Liver (tissue), 9 donors: ENCODE data around the gene USP15. TPM values are rescaled to one million over a fixed set of nuclear protein-coding genes. Genes with fewer than 3 reads are reported as not detected.

Experiments used
- DNase-seq: peaks from one replicate; pipeline ENCODE4 v3.0.0-alpha.2; 2017; ENCODE audit warnings: low spot score
- H3K27ac ChIP-seq, 2 donors: one replicate each; pipeline ENCODE4 v1.7.0; 2013; ENCODE audit warnings: inconsistent platforms in 2 of 2, low read length in 2 of 2, control low read depth in 1 of 2, low read depth in 1 of 2, mild to moderate bottlenecking in 1 of 2
- H3K27me3 ChIP-seq, 4 donors: one replicate each; pipeline versions ENCODE4 v1.6.1 to v1.7.0; 2013; ENCODE audit warnings: low read length in 3 of 4, inconsistent platforms in 1 of 4, mild to moderate bottlenecking in 1 of 4, moderate library complexity in 1 of 4; ENCODE audit not compliant: control insufficient read depth in 4 of 4, insufficient read depth in 4 of 4
- H3K36me3 ChIP-seq, 4 donors: one replicate each; pipeline versions ENCODE4 v1.6.1 to v1.7.0; 2013; ENCODE audit warnings: low read length in 3 of 4, mild to moderate bottlenecking in 3 of 4, low read depth in 1 of 4, moderate library complexity in 1 of 4; ENCODE audit not compliant: control insufficient read depth in 4 of 4, insufficient read depth in 3 of 4
- H3K4me1 ChIP-seq, 4 donors: one replicate each; pipeline versions ENCODE4 v1.6.1 to v1.7.0; 2013; ENCODE audit warnings: low read length in 3 of 4, mild to moderate bottlenecking in 3 of 4, moderate library complexity in 1 of 4; ENCODE audit not compliant: control insufficient read depth in 4 of 4, insufficient read depth in 4 of 4
- H3K4me3 ChIP-seq, 3 donors: one replicate each; pipeline versions ENCODE4 v1.6.1 to v1.7.0; 2013; ENCODE audit warnings: low read length in 3 of 3, control low read depth in 1 of 3, low read depth in 1 of 3, mild to moderate bottlenecking in 1 of 3
- H3K9ac ChIP-seq, 2 donors: one replicate each; pipeline ENCODE4 v1.7.0; 2013; ENCODE audit warnings: low read length in 2 of 2, mild to moderate bottlenecking in 2 of 2, moderate library complexity in 2 of 2, control low read depth in 1 of 2, low read depth in 1 of 2
- H3K9me3 ChIP-seq, 4 donors: one replicate each; pipeline versions ENCODE4 v1.6.1 to v1.7.0; 2013; ENCODE audit warnings: low read length in 3 of 4; ENCODE audit not compliant: control insufficient read depth in 4 of 4
- FOXA1 ChIP-seq: IDR thresholded peaks from 2 replicates; pipeline ENCODE4 v1.6.1; 2016; ENCODE audit warnings: antibody characterized with exemption
- FOXA2 ChIP-seq: IDR thresholded peaks from 2 replicates; pipeline ENCODE4 v1.6.1; 2016; ENCODE audit warnings: antibody characterized with exemption
- HNF4A ChIP-seq, 2 donors: conservative IDR thresholded peaks; 2 replicates each; pipeline ENCODE4 v1.6.1; 2016; ENCODE audit warnings: antibody characterized with exemption in 2 of 2, mild to moderate bottlenecking in 2 of 2
- HNF4G ChIP-seq: IDR thresholded peaks from 2 replicates; pipeline ENCODE4 v1.6.1; 2016; ENCODE audit warnings: antibody characterized with exemption
- JUND ChIP-seq, 2 donors: IDR thresholded peaks; 2 replicates each; pipeline ENCODE4 v1.6.1; 2016; ENCODE audit warnings: antibody characterized with exemption in 2 of 2
- NR2F2 ChIP-seq: IDR thresholded peaks from 2 replicates; pipeline ENCODE4 v1.6.1; 2016; ENCODE audit warnings: antibody characterized with exemption
- RAD21 ChIP-seq, 2 donors: IDR thresholded peaks; 2 replicates each; pipeline ENCODE4 v1.6.1; 2016; ENCODE audit warnings: antibody characterized with exemption in 2 of 2, mild to moderate bottlenecking in 2 of 2
- RXRA ChIP-seq, 2 donors: IDR thresholded peaks; 2 replicates each; pipeline ENCODE4 v1.6.1; 2017 to 2018; ENCODE audit warnings: antibody characterized with exemption in 2 of 2, mild to moderate bottlenecking in 1 of 2
- YY1 ChIP-seq: IDR thresholded peaks from 2 replicates; pipeline ENCODE4 v1.6.1; 2016; ENCODE audit warnings: antibody characterized with exemption, mild to moderate bottlenecking
- WGBS: extraction: QIAGEN DNeasy Blood & Tissue Kit; methylation state at CpG from one replicate; pipeline ENCODE4 v1.1.7; 2013; 5-methylcytosine and 5-hydroxymethylcytosine counted together
- polyA plus RNA-seq, 2 donors: library from polyadenylated mRNA; stranded (reverse) in 1 of 2; unstranded in 1 of 2; fragments of 200-250 nt in 1 of 2; fragments of >200 nt in 1 of 2; fragmentation: Nextera tagmentation in 1 of 2; extraction: Ambion mirVana in 1 of 2; gene quantifications; one replicate each; pipeline versions ENCODE4 v1.2.1 to v1.2.3, GENCODE V29; 2013 to 2015
- total RNA-seq, 2 donors: library from RNA; depleted of rRNA; stranded (reverse); fragments of >200 nt; gene quantifications; one replicate each; pipeline ENCODE4 v1.2.3, GENCODE V29; 2014
- TF ChIP-seq, protein P1 (sequence below): IDR thresholded peaks from 2 replicates; pipeline ENCODE4 v1.6.1; 2016; ENCODE audit warnings: antibody characterized with exemption, mild to moderate bottlenecking
- TF ChIP-seq, protein P2 (sequence below): IDR thresholded peaks from 2 replicates; pipeline ENCODE4 v1.6.1; 2016; ENCODE audit warnings: antibody characterized with exemption
- TF ChIP-seq, protein P3 (sequence below): fragments of 150-350 bp; IDR thresholded peaks from 2 replicates; pipeline ENCODE4 v1.5.1; 2017; ENCODE audit warnings: improper control_type of control experiment, low read depth, low read length; ENCODE audit not compliant: missing input control
- donor health status: healthy.
- donor health status: healthy.
- donor health status: healthy.
- donor health status: healthy.
- donor health status: healthy.

Gene USP15
- total and polyA plus RNA-seq, 4 donors: 16.6 to 188 (median 56.5) TPM

GRCh38 chr12:62285284-62285683 lies 25.1 kb downstream of the USP15 start:
- Histone ChIP-seq H3K27me3 (no peaks in the 10 kb centered on the region), H3K36me3 (no peaks in the 10 kb centered on the region), H3K9me3 (no peaks in the 10 kb centered on the region), H3K27ac (no peak overlapping the region), H3K9ac (no peak overlapping the region), H3K4me1 (peaks cover 3 to 7% (median 6%) of the 10 kb centered on the region in 4 donors), H3K4me3 (no peak overlapping the region)
- 99% methylated on average over 1 of the region's 1 CpG for WGBS
- DNase-seq: no peak
- TF ChIP-seq, protein P1, sequence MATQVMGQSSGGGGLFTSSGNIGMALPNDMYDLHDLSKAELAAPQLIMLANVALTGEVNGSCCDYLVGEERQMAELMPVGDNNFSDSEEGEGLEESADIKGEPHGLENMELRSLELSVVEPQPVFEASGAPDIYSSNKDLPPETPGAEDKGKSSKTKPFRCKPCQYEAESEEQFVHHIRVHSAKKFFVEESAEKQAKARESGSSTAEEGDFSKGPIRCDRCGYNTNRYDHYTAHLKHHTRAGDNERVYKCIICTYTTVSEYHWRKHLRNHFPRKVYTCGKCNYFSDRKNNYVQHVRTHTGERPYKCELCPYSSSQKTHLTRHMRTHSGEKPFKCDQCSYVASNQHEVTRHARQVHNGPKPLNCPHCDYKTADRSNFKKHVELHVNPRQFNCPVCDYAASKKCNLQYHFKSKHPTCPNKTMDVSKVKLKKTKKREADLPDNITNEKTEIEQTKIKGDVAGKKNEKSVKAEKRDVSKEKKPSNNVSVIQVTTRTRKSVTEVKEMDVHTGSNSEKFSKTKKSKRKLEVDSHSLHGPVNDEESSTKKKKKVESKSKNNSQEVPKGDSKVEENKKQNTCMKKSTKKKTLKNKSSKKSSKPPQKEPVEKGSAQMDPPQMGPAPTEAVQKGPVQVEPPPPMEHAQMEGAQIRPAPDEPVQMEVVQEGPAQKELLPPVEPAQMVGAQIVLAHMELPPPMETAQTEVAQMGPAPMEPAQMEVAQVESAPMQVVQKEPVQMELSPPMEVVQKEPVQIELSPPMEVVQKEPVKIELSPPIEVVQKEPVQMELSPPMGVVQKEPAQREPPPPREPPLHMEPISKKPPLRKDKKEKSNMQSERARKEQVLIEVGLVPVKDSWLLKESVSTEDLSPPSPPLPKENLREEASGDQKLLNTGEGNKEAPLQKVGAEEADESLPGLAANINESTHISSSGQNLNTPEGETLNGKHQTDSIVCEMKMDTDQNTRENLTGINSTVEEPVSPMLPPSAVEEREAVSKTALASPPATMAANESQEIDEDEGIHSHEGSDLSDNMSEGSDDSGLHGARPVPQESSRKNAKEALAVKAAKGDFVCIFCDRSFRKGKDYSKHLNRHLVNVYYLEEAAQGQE: no peak
- no peak for TF ChIP-seq FOXA1
- TF ChIP-seq JUND (IDR thresholded peaks at IDR 0.05): no peak
- TF ChIP-seq RAD21 (IDR thresholded peaks at IDR 0.05): no peak
- no peak for TF ChIP-seq HNF4G
- no peak for TF ChIP-seq FOXA2
- TF ChIP-seq RXRA (IDR thresholded peaks at IDR 0.05): no peak
- TF ChIP-seq, protein P2, sequence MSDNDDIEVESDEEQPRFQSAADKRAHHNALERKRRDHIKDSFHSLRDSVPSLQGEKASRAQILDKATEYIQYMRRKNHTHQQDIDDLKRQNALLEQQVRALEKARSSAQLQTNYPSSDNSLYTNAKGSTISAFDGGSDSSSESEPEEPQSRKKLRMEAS: no peak

- 93% methylated on average over 5 of the region's 5 CpGs for WGBS
These were observed 28.1 kb downstream of the USP15 start for GRCh38 chr12:62288328-62288727.

DNA sequence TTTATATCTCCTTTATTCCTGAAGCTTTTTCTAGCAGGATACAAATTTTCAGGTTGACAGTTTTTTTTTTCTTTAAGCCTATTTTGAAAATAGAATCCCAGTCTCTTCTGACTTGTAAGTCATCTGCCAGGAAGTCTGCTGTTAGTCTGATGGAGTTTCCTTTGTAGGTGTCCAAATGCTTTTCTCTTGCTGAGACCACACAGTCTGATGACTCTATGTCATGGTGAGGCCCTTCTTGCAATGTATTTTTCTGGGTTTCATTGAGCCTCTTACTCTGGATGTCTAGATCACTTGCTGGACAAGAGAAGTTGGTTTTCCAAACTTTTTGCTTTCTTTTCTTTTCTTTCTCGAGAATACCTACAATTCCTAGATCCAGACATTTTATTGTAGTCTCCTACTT lies 30.6 kb downstream of the USP15 start:
- 92% methylated on average over 1 of the region's 1 CpG for WGBS
- Histone ChIP-seq H3K4me1 (peaks cover 0 to 4% (median 2%) of the 10 kb centered on the region in 4 donors), H3K4me3 (no peak overlapping the region), H3K9me3 (no peaks in the 10 kb centered on the region), H3K27me3 (no peaks in the 10 kb centered on the region), H3K27ac (no peak overlapping the region), H3K36me3 (peaks cover 4 to 12% (median 8%) of the 10 kb centered on the region in 4 donors), H3K9ac (no peak overlapping the region)
- no peak for TF ChIP-seq NR2F2
- TF ChIP-seq, protein P3, sequence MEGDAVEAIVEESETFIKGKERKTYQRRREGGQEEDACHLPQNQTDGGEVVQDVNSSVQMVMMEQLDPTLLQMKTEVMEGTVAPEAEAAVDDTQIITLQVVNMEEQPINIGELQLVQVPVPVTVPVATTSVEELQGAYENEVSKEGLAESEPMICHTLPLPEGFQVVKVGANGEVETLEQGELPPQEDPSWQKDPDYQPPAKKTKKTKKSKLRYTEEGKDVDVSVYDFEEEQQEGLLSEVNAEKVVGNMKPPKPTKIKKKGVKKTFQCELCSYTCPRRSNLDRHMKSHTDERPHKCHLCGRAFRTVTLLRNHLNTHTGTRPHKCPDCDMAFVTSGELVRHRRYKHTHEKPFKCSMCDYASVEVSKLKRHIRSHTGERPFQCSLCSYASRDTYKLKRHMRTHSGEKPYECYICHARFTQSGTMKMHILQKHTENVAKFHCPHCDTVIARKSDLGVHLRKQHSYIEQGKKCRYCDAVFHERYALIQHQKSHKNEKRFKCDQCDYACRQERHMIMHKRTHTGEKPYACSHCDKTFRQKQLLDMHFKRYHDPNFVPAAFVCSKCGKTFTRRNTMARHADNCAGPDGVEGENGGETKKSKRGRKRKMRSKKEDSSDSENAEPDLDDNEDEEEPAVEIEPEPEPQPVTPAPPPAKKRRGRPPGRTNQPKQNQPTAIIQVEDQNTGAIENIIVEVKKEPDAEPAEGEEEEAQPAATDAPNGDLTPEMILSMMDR: no peak
- no peak for TF ChIP-seq HNF4A (conservative IDR thresholded peaks at IDR 0.05)
- TF ChIP-seq HNF4G: no peak
- TF ChIP-seq RAD21 (IDR thresholded peaks at IDR 0.05): no peak
- DNase-seq: no peak

More at GRCh38 chr12:62288328-62288727, 28.1 kb downstream of the USP15 start:
- H3K4me3 ChIP-seq: no peak overlapping the region
- TF ChIP-seq HNF4G (no peak), HNF4A (conservative IDR thresholded peaks at IDR 0.05) (no peak), RAD21 (IDR thresholded peaks at IDR 0.05) (no peak), YY1 (no peak)
- TF ChIP-seq, protein P2: no peak
- H3K27me3 ChIP-seq: no peaks in the 10 kb centered on the region
- peaks cover 0 to 4% (median 2%) of the 10 kb centered on the region in 4 donors for H3K4me1 ChIP-seq
- H3K9me3 ChIP-seq: no peaks in the 10 kb centered on the region
- H3K9ac ChIP-seq: no peak overlapping the region
- no peak overlapping the region for H3K27ac ChIP-seq
- H3K36me3 ChIP-seq: no peaks in the 10 kb centered on the region
- no peak for DNase-seq
